ENCODE results near the gene LRIG1. TPM values are rescaled to one million over a fixed set of nuclear protein-coding genes. Genes with fewer than 3 reads are reported as not detected.

LRIG1 gene
- total and polyA plus RNA-seq, 2 of the 8 experiments (the other 6 are each of a cell fraction or from before 2014, with no cell fraction given): 78.1 to 88.7 TPM

DNA sequence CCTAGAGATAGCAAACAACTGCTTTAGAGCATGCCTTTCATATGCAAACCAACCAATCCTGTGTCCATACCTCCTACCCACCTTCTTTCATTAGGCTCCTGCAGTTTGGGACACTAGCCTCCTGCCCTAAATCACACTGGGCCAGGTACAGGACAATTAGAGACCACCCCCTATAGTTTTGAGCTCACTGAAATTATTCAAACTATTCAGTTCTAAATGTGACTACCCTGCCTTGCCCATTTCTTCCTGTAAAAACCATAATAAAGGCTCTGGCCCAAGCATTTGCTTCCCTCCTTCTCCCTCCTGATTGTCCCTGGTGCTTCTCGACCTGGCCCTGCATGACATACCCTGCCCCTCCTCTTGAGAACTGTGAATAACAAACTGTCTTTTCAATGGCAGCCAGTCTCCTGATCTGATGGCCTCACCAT lies 31.4 kb upstream of the LRIG1 start:
- Histone ChIP-seq H3K27ac (ENCODE audit: low read depth, low read length) (no peak overlapping the region), H3K18ac (ENCODE audit: extremely low read depth, low read length) (no peak overlapping the region; the same call in 1 of the 2 replicates), H4K8ac (ENCODE audit: extremely low read depth, insufficient read depth, low read length) (no peak overlapping the region), H2BK120ac (replicated peaks; ENCODE audit: low read depth, low read length) (no peak overlapping the region), H3K4me3 (ENCODE audit: extremely low read depth in 1 of 4, insufficient read depth in 2 of 4, low read depth in 3 of 4, low read length in 4 of 4) (peak overlapping the region in 1 of 4 experiments; percentile 15; a peak in 2 of 8 replicates), H2BK5ac (ENCODE audit: low read depth, low read length) (no peak overlapping the region), H3K27me3 (replicated peaks in 1 of 4; ENCODE audit: control insufficient read depth in 3 of 4, extremely low read depth in 1 of 4, insufficient read depth in 3 of 4, low read length in 3 of 4) (no peaks in the 10 kb centered on the region), H3K14ac (ENCODE audit: insufficient read length) (no peak overlapping the region), H3K4me2 (ENCODE audit: insufficient read depth in 1 of 2, low read depth in 2 of 2, low read length in 2 of 2) (peak overlapping the region; percentile 54 to 69; a peak in 2 of 4 replicates), H3K9ac (replicated peaks in 1 of 4; ENCODE audit: extremely low read depth in 1 of 4, low read depth in 3 of 4, low read length in 3 of 4) (no peak overlapping the region), H3K4me1 (replicated peaks in 1 of 4; ENCODE audit: control insufficient read depth in 3 of 4, insufficient read depth in 4 of 4, low read length in 3 of 4) (peaks cover 4 to 20% (median 18%) of the 10 kb centered on the region in 4 experiments; a peak in 6 of 7 replicates), H3K4ac (replicated peaks; ENCODE audit: insufficient read length, low read depth, low read length) (no peak overlapping the region), H2AFZ (ENCODE audit: low read length) (no peak overlapping the region), H3K79me2 (ENCODE audit: control insufficient read depth in 1 of 2, insufficient read depth in 2 of 2, low read length in 2 of 2) (no peaks in the 10 kb centered on the region), H3K9me3 (ENCODE audit: insufficient read depth in 2 of 2, low read depth in 1 of 2, low read length in 1 of 2) (no peaks in the 10 kb centered on the region), H2BK15ac (ENCODE audit: low read length) (no peak overlapping the region), H3K79me1 (ENCODE audit: low read depth, low read length) (no peaks in the 10 kb centered on the region), H2AK5ac (ENCODE audit: low read depth, low read length) (no peak overlapping the region), H2BK20ac (ENCODE audit: low read length) (no peak overlapping the region), H4K91ac (replicated peaks; ENCODE audit: insufficient read length, low read length) (no peak overlapping the region), H3K23me2 (ENCODE audit: low read depth, low read length) (no peaks in the 10 kb centered on the region), H4K20me1 (replicated peaks in 1 of 2; ENCODE audit: control insufficient read depth in 1 of 2, insufficient read depth in 2 of 2, low read length in 2 of 2) (no peaks in the 10 kb centered on the region), H3K36me3 (ENCODE audit: control insufficient read depth in 2 of 4, insufficient read depth in 4 of 4, low read length in 3 of 4) (no peaks in the 10 kb centered on the region), H2BK12ac (ENCODE audit: low read depth, low read length) (no peak overlapping the region), H4K5ac (ENCODE audit: insufficient read length, low read depth, low read length) (no peak overlapping the region), H3K56ac (replicated peaks; ENCODE audit: insufficient read length, low read depth, low read length) (no peak overlapping the region), H3K23ac (ENCODE audit: insufficient read length) (no peak overlapping the region)
- POLR2A ChIA-PET (ENCODE audit: partially characterized antibody): interaction anchor here (0.7 to 2.0 kb wide), 5 partner anchors 10 to 61 kb away, joined by 3 to 8 read pairs (median 3); no protein-coding TSS in a partner anchor
- peak; percentile 56 to 69 for DNase-seq (ENCODE audit: low read depth in 1 of 2, low spot score in 2 of 2)
- CTCF ChIA-PET (ENCODE audit: partially characterized antibody): interaction anchor here (0.7 to 1.8 kb wide), 5 partner anchors 10 to 41 kb away, joined by 3 to 8 read pairs (median 4); no protein-coding TSS in a partner anchor
- FAIRE-seq: peak; percentile 96
- 5% methylated on average over 1 of the region's 1 CpG; no CpG with 5 or more reads in 1 of the 2 experiments for WGBS, 2 experiments (ENCODE audit: extremely low coverage in 1 of 2, insufficient coverage in 1 of 2, insufficient read length in 1 of 2, insufficient replicate concordance in 2 of 2, low coverage in 1 of 2, low lambda C conversion rate in 2 of 2, missing lambda C conversion rate in 1 of 2)
- TF ChIP-seq CEBPB (IDR thresholded peaks at IDR 0.05; ENCODE audit: low read depth, low read length): 0 out of 2 replicates have a peak, but pooled peaks have one; percentile 11
- TF ChIP-seq JUN (IDR thresholded peaks at IDR 0.05; ENCODE audit: low read depth, low read length): 0 out of 2 replicates have a peak, but pooled peaks have one; percentile 8
- peak; percentile 87 for TF ChIP-seq NANOG (IDR thresholded peaks at IDR 0.05; ENCODE audit: insufficient read depth, low read depth, low read length, poor library complexity, severe bottlenecking)
- no peak for TF ChIP-seq PHF8 (conservative IDR thresholded peaks at IDR 0.05; ENCODE audit: low read depth, low read length)
- no peak for TF ChIP-seq POLR2A (IDR thresholded peaks at IDR 0.05; ENCODE audit: control extremely low read depth in 1 of 2, low read depth in 2 of 2, low read length in 2 of 2)
- no peak; the same call in 1 of the 2 replicates for TF ChIP-seq CHD2 (IDR thresholded peaks at IDR 0.05; ENCODE audit: low read length)
- peak; percentile 66; the same call in 1 of the 2 replicates for TF ChIP-seq KDM1A (IDR thresholded peaks at IDR 0.05; ENCODE audit: borderline replicate concordance, low read length)
- 0 out of 2 replicates have a peak, but pooled peaks have one; percentile 26 for TF ChIP-seq E2F6 (IDR thresholded peaks at IDR 0.05)
- no peak for TF ChIP-seq TBP (IDR thresholded peaks at IDR 0.05; ENCODE audit: low read depth, low read length)
- no peak for TF ChIP-seq HDAC6 (IDR thresholded peaks at IDR 0.05; ENCODE audit: low read depth, low read length)
